IPS-18a (cell line): Measurements from ENCODE around the gene ACE.

ENCODE experiments used
- H3K27ac ChIP-seq: one replicate; pipeline ENCODE4 v1.5.1; 2013; ENCODE audit warnings: low read length
- H3K27me3 ChIP-seq: one replicate; pipeline ENCODE4 v1.6.1; 2013; ENCODE audit warnings: mild to moderate bottlenecking, low read length; ENCODE audit not compliant: control insufficient read depth, insufficient read depth
- H3K36me3 ChIP-seq: one replicate; pipeline ENCODE4 v1.6.1; 2013; ENCODE audit warnings: low read depth, low read length; ENCODE audit not compliant: control insufficient read depth
- H3K4me1 ChIP-seq: one replicate; pipeline ENCODE4 v1.6.1; 2013; ENCODE audit warnings: low read depth, low read length; ENCODE audit not compliant: control insufficient read depth
- H3K4me3 ChIP-seq: one replicate; pipeline ENCODE4 v1.5.1; 2013; ENCODE audit warnings: low read length
- H3K9ac ChIP-seq: one replicate; pipeline ENCODE4 v1.6.1; 2013; ENCODE audit warnings: mild to moderate bottlenecking, low read length, moderate library complexity
- H3K9me3 ChIP-seq: one replicate; pipeline ENCODE4 v1.6.1; 2013; ENCODE audit warnings: low read depth, low read length; ENCODE audit not compliant: control insufficient read depth

ACE gene

DNA sequence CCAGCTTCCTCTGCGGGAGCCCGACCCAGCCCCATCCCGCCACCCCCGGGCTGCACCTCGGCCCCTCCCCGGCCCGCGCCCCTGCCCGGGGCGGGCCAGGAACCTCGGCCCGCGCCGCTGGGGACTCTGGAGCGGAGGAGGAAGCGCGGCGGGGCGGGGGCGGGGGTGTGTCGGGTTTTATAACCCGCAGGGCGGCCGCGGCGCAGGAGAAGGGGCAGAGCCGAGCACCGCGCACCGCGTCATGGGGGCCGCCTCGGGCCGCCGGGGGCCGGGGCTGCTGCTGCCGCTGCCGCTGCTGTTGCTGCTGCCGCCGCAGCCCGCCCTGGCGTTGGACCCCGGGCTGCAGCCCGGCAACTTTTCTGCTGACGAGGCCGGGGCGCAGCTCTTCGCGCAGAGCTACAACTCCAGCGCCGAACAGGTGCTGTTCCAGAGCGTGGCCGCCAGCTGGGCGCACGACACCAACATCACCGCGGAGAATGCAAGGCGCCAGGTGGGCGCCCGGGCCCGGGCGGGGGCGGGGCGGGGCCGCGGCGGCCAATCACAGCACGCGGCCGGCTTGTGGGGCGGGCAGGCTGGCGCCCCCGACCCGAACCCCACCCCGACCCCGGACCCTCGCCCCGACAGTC lies at the start of gene ACE:
ACE (plus strand) TSS at position 208 of the 626 bp plus-strand sequence; CDS start at position 242, 34 bp downstream.
- no peaks in the 10 kb centered on the region for H3K9me3 ChIP-seq
- H3K27me3 ChIP-seq: peaks cover 29% of the 10 kb centered on the region
- H3K9ac ChIP-seq: no peak within 1 kb of the TSS
- H3K36me3 ChIP-seq: no peaks in the 10 kb centered on the region
- H3K4me3 ChIP-seq: peak within 1 kb of the TSS; percentile 57
- H3K27ac ChIP-seq: no peak within 1 kb of the TSS
- H3K4me1 ChIP-seq: peaks cover 8% of the 10 kb centered on the region

DNA sequence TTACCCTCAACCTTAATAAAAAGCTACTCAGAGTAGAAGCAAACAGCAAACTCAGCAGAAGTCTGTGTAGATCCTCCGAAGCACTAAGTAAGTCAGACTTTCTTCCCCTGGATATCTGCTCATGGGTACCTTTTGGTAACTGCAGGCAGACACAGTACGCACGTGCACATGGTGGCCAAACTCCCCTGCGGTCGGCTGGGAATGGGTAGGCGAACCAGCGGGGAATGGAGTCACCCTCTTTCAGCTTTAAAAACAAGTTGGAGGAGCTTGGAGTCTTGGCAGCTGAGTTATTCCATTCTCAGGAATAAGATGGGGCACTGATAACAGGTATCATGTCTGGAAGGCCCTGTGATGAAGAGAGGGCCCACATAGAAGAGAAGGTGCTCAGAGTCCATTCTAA lies 47.1 kb upstream of the ACE start:
- H3K9me3 ChIP-seq: no peaks in the 10 kb centered on the region
- H3K27me3 ChIP-seq: no peaks in the 10 kb centered on the region
- H3K4me3 ChIP-seq: no peak overlapping the region
- H3K9ac ChIP-seq: no peak overlapping the region
- peaks cover 8% of the 10 kb centered on the region for H3K4me1 ChIP-seq
- no peak overlapping the region for H3K27ac ChIP-seq
- H3K36me3 ChIP-seq: no peaks in the 10 kb centered on the region

DNA sequence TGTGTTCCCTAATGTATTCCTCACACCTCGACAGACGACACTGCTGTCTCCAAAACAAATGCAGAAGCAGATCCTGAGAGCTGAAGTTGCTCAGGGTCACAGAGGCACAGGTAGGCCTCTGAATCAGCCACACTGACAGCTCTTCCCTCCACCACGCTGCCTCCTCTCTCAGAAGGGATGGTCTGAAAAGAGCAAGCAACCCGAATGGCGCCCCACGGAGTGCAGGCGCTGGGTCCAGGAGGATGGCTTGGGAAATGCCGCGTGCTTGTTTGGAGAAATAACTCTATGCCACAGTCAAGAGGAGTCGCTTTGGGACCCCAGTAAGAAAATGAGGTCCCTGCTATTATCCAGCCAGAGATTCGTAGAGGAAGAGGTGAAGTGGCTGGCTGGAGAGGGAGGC lies 46.6 kb upstream of the ACE start:
- Histone ChIP-seq H3K27me3 (no peaks in the 10 kb centered on the region), H3K4me1 (peaks cover 8% of the 10 kb centered on the region), H3K9me3 (no peaks in the 10 kb centered on the region), H3K4me3 (no peak overlapping the region), H3K27ac (no peak overlapping the region), H3K36me3 (no peaks in the 10 kb centered on the region), H3K9ac (no peak overlapping the region)

DNA sequence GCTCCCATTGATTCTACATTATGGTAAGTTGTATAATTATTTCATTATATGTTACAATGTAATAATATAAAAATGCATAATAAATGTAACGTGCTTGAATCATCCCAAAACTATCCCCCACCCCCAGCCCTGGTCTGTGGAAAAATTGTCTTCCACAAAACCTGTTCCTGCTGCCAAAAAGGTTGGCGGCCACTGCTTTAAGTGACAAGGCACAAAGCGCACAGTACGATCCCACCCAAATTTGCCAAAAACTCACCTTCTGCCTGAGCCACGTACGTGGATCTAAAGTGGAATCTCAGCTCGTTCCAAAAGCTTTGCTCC lies 45.3 kb upstream of the ACE start:
- Histone ChIP-seq H3K4me1 (peaks cover 8% of the 10 kb centered on the region), H3K27ac (no peak overlapping the region), H3K36me3 (no peaks in the 10 kb centered on the region), H3K4me3 (no peak overlapping the region), H3K9ac (no peak overlapping the region), H3K27me3 (no peaks in the 10 kb centered on the region), H3K9me3 (no peaks in the 10 kb centered on the region)

DNA sequence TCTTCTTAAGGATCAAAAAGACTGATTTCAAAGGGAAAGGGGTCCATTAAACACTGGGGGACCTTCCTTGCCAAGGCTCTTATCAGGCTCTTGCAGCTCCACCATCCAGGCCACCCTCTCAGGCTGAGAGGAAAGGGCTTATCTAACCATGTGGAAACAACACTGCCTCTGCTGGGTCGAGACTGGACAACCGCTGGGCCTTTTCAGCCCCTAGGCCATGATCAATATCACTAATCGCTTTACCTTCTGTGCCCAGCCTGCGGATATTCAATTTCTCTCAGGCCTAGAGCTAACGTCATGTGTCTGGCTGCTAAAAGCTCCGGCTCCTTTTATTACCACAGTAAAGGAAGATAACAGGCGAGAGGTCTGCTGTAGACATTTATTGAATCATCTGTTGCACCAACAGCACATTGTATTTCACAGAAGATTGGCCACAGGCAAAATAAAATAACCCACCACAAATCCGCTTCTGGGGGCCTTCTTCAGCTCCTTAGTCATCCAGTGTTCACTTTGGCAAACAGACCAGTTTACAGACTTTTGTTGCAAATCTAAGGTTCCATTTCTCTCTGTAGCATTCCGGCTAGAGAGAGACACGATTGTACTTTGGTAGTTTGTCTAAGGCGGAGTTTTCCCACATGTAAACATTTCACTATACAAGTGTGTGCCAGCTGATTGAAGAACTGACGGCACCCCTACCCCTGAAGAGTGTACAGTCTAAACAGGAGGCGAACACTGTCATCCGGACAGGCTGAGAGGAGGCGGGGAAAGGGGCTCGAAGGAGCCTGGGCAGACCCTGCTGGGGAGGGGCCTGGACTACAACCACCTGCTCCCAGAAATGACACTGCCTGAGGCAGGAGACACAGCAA lies 44.7 kb upstream of the ACE start:
- H3K27me3 ChIP-seq: no peaks in the 10 kb centered on the region
- H3K4me1 ChIP-seq: peaks cover 8% of the 10 kb centered on the region
- H3K4me3 ChIP-seq: no peak overlapping the region
- H3K9me3 ChIP-seq: no peaks in the 10 kb centered on the region
- no peak overlapping the region for H3K9ac ChIP-seq
- H3K27ac ChIP-seq: no peak overlapping the region
- H3K36me3 ChIP-seq: no peaks in the 10 kb centered on the region

DNA sequence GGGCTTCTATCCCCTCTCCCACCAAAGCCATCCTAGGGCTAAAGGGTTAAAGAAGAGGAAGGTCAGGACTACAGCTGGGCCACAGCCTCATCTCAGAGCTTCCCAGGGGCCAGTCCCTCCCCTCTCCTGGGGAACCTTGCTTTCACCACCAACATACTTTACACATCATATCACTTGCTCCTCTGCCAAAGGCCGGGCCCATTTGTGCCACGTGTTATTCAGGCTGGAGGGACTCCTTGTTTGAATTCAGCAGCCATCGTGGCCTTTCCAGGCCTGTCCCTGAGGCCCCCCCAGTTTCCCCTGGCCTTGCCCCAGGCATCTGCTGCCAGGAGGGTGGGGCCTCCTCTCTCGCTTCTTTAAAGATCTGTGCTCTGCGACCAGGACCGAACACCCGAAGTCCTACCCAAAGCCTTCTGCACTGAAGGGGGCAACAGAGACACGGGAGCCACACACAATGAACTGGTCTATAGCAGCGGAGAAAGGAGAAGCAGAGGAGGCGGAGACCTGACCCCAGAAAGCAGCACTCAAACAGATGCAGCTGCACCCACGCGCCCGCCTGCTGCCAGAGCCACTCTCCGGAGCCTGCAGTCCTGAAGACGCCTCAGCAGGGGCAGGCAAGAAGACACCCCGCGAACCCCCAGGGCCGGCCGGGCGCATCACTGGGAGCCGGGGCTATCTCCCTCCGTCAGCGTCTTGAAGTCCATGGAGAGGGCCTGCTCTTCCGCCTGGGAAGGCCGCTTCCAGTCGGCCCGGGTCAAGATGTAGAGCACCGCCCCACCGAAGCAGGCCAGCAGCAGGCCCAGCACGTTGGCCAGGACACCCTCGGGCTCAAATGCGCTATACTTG lies 42.9 kb upstream of the ACE start:
- Histone ChIP-seq H3K27ac (no peak overlapping the region), H3K9me3 (no peaks in the 10 kb centered on the region), H3K4me1 (no peaks in the 10 kb centered on the region), H3K27me3 (no peaks in the 10 kb centered on the region), H3K4me3 (no peak overlapping the region), H3K9ac (no peak overlapping the region), H3K36me3 (no peaks in the 10 kb centered on the region)

DNA sequence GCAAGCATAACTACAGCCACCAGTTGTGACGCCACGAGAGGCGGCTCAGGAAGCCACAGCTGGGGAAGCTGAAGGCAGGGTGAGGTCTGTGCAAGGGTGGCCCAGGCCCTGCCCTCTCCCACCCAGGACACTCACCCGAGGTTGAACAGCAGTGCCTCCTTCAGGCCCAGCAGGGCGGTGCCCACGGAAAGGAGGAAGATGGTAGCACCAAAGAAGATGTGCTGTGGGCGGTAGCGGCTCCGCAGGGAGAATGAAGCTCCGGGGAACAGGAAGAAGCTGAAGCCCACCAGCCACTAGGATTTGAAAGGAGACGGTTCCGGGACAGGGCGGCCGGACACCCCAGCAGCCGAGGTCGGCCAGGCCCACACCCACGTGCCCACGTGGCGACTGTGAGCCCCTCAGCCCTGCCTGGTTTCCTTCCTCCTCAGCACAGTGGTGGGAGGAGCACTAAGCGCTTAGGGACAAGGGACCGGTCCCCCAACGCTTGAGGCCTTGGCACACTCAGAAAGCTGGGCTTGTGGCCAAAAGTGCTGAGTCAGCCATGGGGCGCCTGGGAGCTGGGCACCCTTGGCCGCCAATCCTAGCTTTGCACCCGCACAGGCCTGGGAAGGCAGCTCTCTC lies 41.8 kb upstream of the ACE start:
- H3K27me3 ChIP-seq: no peaks in the 10 kb centered on the region
- no peaks in the 10 kb centered on the region for H3K4me1 ChIP-seq
- no peaks in the 10 kb centered on the region for H3K9me3 ChIP-seq
- H3K27ac ChIP-seq: no peak overlapping the region
- no peak overlapping the region for H3K9ac ChIP-seq
- H3K36me3 ChIP-seq: no peaks in the 10 kb centered on the region
- H3K4me3 ChIP-seq: no peak overlapping the region

DNA sequence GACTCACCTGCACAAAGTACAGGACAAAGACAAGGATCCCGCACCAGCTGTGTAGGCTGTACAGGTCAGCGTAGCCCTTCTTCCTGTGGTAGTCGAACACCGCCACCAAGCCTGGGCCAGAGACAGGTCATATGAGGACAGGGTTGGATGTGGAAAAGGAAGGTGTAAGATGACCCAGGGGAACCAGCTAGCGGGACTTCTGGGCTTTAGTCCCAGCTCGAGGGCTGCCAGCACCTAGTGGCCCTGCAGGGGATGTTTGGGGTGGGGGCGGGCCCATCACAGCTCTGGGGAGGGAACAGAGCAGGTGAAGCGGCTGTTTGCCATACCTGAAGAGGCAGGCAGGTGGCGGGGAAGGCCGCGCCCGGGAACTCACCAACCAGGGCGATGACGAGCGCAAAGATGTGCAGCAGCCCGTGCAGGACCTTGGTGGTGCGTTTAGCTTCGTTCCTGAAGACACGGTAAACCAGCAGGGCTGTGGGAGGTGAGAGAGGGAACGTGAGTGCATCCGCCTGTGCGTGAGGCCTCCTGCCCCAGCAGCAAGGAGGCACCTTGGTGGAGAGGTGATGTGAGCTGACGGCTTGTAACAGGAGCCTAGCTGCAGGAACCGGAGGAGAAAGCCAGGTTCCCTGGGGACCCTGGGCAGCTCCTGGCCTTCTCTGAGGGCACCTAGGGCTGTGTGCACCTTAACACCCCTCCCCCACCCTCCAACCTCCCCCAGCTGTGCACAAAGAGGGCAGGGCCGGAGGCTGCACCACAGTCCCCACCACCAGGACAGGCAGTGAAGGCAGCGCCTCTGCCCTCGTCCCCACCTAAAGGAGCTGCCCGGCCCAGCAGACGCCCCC lies 41.0 kb upstream of the ACE start:
- H3K4me1 ChIP-seq: no peaks in the 10 kb centered on the region
- no peaks in the 10 kb centered on the region for H3K9me3 ChIP-seq
- H3K27ac ChIP-seq: no peak overlapping the region
- no peak overlapping the region for H3K9ac ChIP-seq
- no peaks in the 10 kb centered on the region for H3K27me3 ChIP-seq
- no peak overlapping the region for H3K4me3 ChIP-seq
- no peaks in the 10 kb centered on the region for H3K36me3 ChIP-seq

DNA sequence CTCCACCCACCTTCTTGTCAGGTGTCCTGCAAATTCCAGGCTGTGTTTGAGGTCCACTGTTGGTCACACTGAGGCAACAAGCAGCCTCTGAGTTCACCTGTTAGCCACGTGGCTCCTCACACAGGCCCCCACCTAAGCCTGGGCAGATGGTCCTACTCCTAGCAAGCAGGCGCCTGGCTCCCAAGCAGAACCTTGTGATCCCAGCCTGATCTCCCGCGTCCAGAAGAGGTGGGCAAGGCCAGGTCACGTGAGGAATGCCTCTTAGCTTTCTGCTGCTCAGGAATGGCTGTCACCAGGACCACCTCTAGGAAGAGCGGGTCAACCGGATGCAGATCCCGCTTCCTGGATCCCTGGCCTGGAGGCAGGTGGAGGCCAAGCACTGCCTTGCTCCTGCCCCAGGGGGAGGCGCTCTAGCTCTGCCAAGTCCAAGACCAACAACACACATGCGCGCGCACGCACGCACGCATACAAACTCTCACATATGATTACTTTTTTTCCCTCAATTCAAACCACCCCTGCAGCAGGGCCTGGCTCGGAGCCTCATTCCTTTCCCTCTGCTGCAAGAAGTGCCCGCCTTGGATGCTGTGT lies 40.2 kb upstream of the ACE start:
- H3K4me3 ChIP-seq: no peak overlapping the region
- H3K9me3 ChIP-seq: no peaks in the 10 kb centered on the region
- no peaks in the 10 kb centered on the region for H3K36me3 ChIP-seq
- no peak overlapping the region for H3K27ac ChIP-seq
- no peaks in the 10 kb centered on the region for H3K27me3 ChIP-seq
- no peak overlapping the region for H3K9ac ChIP-seq
- H3K4me1 ChIP-seq: no peaks in the 10 kb centered on the region

DNA sequence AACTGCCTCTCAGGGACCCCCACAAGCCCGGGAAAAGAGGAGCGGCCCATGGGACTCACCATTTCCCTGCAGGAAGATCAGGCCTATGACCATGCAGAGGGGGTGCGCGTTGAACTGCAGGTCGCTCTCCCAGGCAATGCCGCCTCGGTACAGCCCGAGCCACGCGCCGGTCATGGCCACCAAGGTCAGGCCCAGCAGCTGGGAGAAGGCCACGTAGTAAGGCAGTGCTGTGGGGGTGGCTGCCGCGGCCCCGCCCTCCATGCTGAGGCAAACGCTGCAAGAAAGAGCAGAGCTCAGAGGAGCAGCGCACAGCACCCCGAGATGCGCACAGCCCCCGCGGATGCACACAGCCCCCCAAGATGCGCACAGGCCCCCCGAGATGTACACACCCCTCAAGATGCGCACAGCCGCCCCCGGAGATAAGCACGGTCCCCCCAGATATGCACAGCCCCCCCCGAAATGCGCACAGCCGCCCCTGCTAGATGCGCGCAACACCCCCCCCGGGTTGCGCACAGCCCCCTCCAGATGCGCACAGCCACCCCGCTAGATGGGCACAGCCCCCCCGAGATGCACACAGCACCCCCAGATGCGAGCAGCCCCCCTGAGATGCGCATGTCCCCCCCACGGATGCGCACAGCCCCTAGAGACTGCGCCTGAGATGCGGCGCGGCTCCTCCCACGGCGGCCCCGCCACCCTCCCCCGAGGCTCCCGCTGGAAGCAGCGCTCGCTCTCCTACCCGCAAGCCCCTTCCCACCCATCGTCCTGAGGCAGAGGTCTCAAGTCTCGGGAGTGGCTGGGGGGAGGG lies 39.4 kb upstream of the ACE start:
- Histone ChIP-seq H3K36me3 (no peaks in the 10 kb centered on the region), H3K9ac (no peak overlapping the region), H3K4me1 (no peaks in the 10 kb centered on the region), H3K9me3 (no peaks in the 10 kb centered on the region), H3K4me3 (no peak overlapping the region), H3K27me3 (no peaks in the 10 kb centered on the region), H3K27ac (no peak overlapping the region)
